Measurements from ENCODE around the gene CXCR6. TPM values are rescaled to one million over a fixed set of nuclear protein-coding genes. Genes with fewer than 3 reads are reported as not detected.

CXCR6 gene
- total RNA-seq, result 0.33 TPM
- long read RNA-seq, result 0 reads

- H3K36me3 ChIP-seq, result peaks cover 39% of the 10 kb centered on the region
- H3K27me3 ChIP-seq (ENCODE audit: low read depth), result no peaks in the 10 kb centered on the region
- no peak for TF ChIP-seq CTCF (IDR thresholded peaks at IDR 0.05; ENCODE audit: borderline replicate concordance)
- H3K4me3 ChIP-seq, result no peak within 1 kb of the TSS
- H3K4me1 ChIP-seq, result peaks cover 53% of the 10 kb centered on the region
- H3K27ac ChIP-seq (replicated peaks), result peak within 1 kb of the TSS; percentile 42
- no peak for DNase-seq
- H3K9me3 ChIP-seq (replicated peaks), result no peaks in the 10 kb centered on the region
- intact Hi-C loops (cut with micrococcal nuclease), result no loop called here
These were observed at the start of gene CXCR6 for GRCh38 chr3:45943207-45943846. Gene CXCR6, plus strand, starts transcription at chr3:45943464. Its CDS starts 3,018 bp downstream, at chr3:45946482.

GRCh38 chr3:45894015-45894414, 49.2 kb upstream of the CXCR6 start:
- Histone ChIP-seq H3K9me3 (replicated peaks) (no peaks in the 10 kb centered on the region), H3K4me1 (no peaks in the 10 kb centered on the region), H3K4me3 (no peak overlapping the region), H3K36me3 (no peaks in the 10 kb centered on the region), H3K27me3 (ENCODE audit: low read depth) (no peaks in the 10 kb centered on the region), H3K27ac (replicated peaks) (no peak overlapping the region)
- TF ChIP-seq CTCF (IDR thresholded peaks at IDR 0.05; ENCODE audit: borderline replicate concordance), result no peak
- intact Hi-C loops (cut with micrococcal nuclease), result no loop called here
- DNase-seq, result no peak

DNA sequence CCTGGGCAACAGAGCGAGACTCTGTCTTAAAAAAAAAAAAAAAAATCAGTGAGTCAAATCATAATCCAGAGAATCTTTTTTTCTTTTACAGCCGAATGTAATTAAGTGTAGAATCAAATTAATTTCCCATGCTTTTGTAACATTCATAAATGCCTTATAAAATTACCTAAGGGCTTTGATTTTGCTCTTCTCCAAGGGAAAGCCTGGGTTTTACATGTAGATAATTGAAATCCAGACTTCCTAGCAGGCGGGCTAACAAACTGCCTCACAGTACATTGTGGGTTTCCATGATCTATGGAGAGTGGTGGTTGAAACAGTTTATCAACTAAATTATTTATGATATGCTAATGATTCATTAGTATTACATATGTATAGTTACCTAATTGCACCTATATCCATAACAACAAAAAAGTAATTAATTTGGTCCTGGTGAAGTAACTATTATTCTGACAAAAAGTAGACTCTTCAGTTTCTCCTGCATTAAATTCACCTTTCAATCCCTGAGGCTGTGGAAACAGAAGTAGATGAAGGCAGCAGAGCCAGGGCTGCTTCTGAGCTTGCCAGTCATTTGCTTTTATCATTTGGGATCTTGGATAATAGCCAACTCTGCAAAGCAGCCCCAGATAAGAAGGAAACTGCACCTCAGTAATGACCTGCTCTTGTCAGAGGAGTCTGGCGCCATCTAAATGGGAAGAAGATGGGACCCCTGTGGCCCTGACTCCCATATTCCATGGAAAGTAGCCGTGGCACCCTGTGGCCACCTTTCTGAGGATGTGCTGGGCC, 47.4 kb upstream of the CXCR6 start:
- DNase-seq, result no peak
- Histone ChIP-seq H3K9me3 (replicated peaks) (no peaks in the 10 kb centered on the region), H3K27me3 (ENCODE audit: low read depth) (no peaks in the 10 kb centered on the region), H3K36me3 (no peaks in the 10 kb centered on the region), H3K4me3 (no peak overlapping the region), H3K4me1 (no peaks in the 10 kb centered on the region), H3K27ac (replicated peaks) (no peak overlapping the region)
- TF ChIP-seq CTCF (IDR thresholded peaks at IDR 0.05; ENCODE audit: borderline replicate concordance), result no peak
- intact Hi-C loops (cut with micrococcal nuclease), result no loop called here

DNA sequence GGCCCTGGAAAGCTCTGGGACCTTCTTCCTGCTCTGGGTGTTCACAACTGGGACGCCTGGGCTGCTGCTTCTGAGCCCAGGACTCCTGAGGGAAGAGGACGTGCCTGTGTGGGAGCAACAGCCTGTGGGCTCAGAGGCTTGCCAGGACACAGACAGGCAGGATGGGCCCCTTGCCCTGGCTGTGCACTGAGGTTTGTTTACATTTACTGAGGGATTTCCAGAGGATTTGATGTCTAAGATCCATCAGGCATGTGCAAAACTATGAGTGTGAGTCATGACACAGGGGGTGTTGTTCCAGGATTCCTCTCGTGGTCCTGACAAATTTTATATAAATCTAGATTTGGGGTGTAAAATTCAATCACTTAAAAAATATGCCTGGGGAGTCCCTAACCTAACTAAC, 46.3 kb upstream of the CXCR6 start:
- H3K27ac ChIP-seq (replicated peaks), result no peak overlapping the region
- no peak for TF ChIP-seq CTCF (IDR thresholded peaks at IDR 0.05; ENCODE audit: borderline replicate concordance)
- intact Hi-C loops (cut with micrococcal nuclease), result no loop called here
- no peaks in the 10 kb centered on the region for H3K4me1 ChIP-seq
- no peaks in the 10 kb centered on the region for H3K36me3 ChIP-seq
- no peaks in the 10 kb centered on the region for H3K27me3 ChIP-seq (ENCODE audit: low read depth)
- no peaks in the 10 kb centered on the region for H3K9me3 ChIP-seq (replicated peaks)
- H3K4me3 ChIP-seq, result no peak overlapping the region
- DNase-seq, result no peak

GRCh38 chr3:45904931-45905330, 38.3 kb upstream of the CXCR6 start:
- no peak for TF ChIP-seq CTCF (IDR thresholded peaks at IDR 0.05; ENCODE audit: borderline replicate concordance)
- no peak overlapping the region for H3K27ac ChIP-seq (replicated peaks)
- intact Hi-C loops (cut with micrococcal nuclease), result loop anchor here (10.0 kb wide), 1 partner anchor 140 kb away; no protein-coding TSS in a partner anchor

More at GRCh38 chr3:45904931-45905330, 38.3 kb upstream of the CXCR6 start:
- Histone ChIP-seq H3K4me1 (no peaks in the 10 kb centered on the region), H3K36me3 (peaks cover 5% of the 10 kb centered on the region), H3K4me3 (no peak overlapping the region), H3K27me3 (ENCODE audit: low read depth) (no peaks in the 10 kb centered on the region), H3K9me3 (replicated peaks) (no peaks in the 10 kb centered on the region)
- DNase-seq, result no peak

All from left ventricle myocardium inferior (tissue), 1 donor.